GM19239 (cell line): ENCODE measurements around the gene FXYD1.

Source experiments
- DNase-seq: peaks from one replicate; pipeline ENCODE4 v3.0.0; 2011; ENCODE audit warnings: low spot score; ENCODE audit not compliant: insufficient read length
- FAIRE-seq: peaks from 2 replicates; lab custom pipeline; 2011; peaks lifted over from hg19 to GRCh38; lab: Jason Lieb, UNC

FXYD1 gene

GRCh38 chr19:35156673-35157014 lies 18.0 kb downstream of the FXYD1 start:
- DNase-seq: no peak
- FAIRE-seq: no peak

- FAIRE-seq (no peak), DNase-seq (no peak)
Measured at GRCh38 chr19:35157431-35157830, 18.8 kb downstream of the FXYD1 start.

- FAIRE-seq (no peak), DNase-seq (no peak)
Measured at GRCh38 chr19:35159606-35160005, 21.0 kb downstream of the FXYD1 start.

GRCh38 chr19:35160629-35161433 lies 22.2 kb downstream of the FXYD1 start:
- DNase-seq: no peak
- FAIRE-seq: peak; percentile 31

- DNase-seq (no peak), FAIRE-seq (no peak)
Measured at GRCh38 chr19:35161434-35161743, 22.8 kb downstream of the FXYD1 start.

GRCh38 chr19:35162471-35163326 lies 24.1 kb downstream of the FXYD1 start:
- FAIRE-seq: no peak
- DNase-seq: no peak

- FAIRE-seq: no peak
Measured at GRCh38 chr19:35164418-35164817, 25.8 kb downstream of the FXYD1 start.

GRCh38 chr19:35165200-35166058 lies 26.8 kb downstream of the FXYD1 start:
- no peak for DNase-seq
- FAIRE-seq: no peak

More at GRCh38 chr19:35164418-35164817, 25.8 kb downstream of the FXYD1 start:
- DNase-seq: no peak

GRCh38 chr19:35166100-35167063 lies 27.8 kb downstream of the FXYD1 start:
- no peak for DNase-seq
- FAIRE-seq: no peak

- FAIRE-seq: no peak
- no peak for DNase-seq
Measured at GRCh38 chr19:35167251-35168119, 28.9 kb downstream of the FXYD1 start.

GRCh38 chr19:35168196-35168595 lies 29.6 kb downstream of the FXYD1 start:
- FAIRE-seq: no peak
- DNase-seq: no peak

- FAIRE-seq: no peak
- no peak for DNase-seq
Measured at GRCh38 chr19:35169221-35169995, 30.8 kb downstream of the FXYD1 start.

- no peak for DNase-seq
- no peak for FAIRE-seq
Measured at GRCh38 chr19:35170359-35171061, 31.9 kb downstream of the FXYD1 start.

- FAIRE-seq: no peak
- no peak for DNase-seq
Measured at GRCh38 chr19:35171730-35172129, 33.1 kb downstream of the FXYD1 start.

- DNase-seq (no peak), FAIRE-seq (no peak)
Measured at GRCh38 chr19:35174226-35174625, 35.6 kb downstream of the FXYD1 start.

- DNase-seq: no peak
- no peak for FAIRE-seq
Measured at GRCh38 chr19:35176181-35176570, 37.6 kb downstream of the FXYD1 start.
